ENCODE results near the gene ZDHHC14. TPM values are rescaled to one million over a fixed set of nuclear protein-coding genes. Genes with fewer than 3 reads are reported as not detected.

ZDHHC14 gene
- total RNA-seq, 4 donors from 2014 or later: 11.4 to 20.8 (median 15.6) TPM

GRCh38 chr6:157579467-157580031 lies 198.6 kb downstream of the ZDHHC14 start:
- Histone ChIP-seq H3K4me3 (no peak overlapping the region), H3K9me3 (peaks cover 0 to 12% (median 0%) of the 10 kb centered on the region in 4 donors), H3K27me3 (no peaks in the 10 kb centered on the region), H3K4me1 (no peaks in the 10 kb centered on the region), H3K27ac (no peak overlapping the region), H3K36me3 (no peaks in the 10 kb centered on the region)
- 54 to 55% methylated on average over 3 of the region's 3 CpGs for WGBS, 2 donors
- no peak for TF ChIP-seq EP300 (IDR thresholded peaks at IDR 0.05)
- no peak for TF ChIP-seq CTCF (IDR thresholded peaks at IDR 0.05)
- TF ChIP-seq POLR2A (IDR thresholded peaks at IDR 0.05): no peak
- no peak for DNase-seq (ENCODE audit: low spot score in 2 of 2)

- DNase-seq (ENCODE audit: low spot score in 2 of 2): no peak
- TF ChIP-seq CTCF (IDR thresholded peaks at IDR 0.05): no peak
- TF ChIP-seq EP300 (IDR thresholded peaks at IDR 0.05): no peak
- TF ChIP-seq POLR2A (IDR thresholded peaks at IDR 0.05): no peak
- H3K27ac ChIP-seq: no peak overlapping the region
- peaks cover 0 to under 1% (median 0%) of the 10 kb centered on the region in 4 donors for H3K9me3 ChIP-seq
- no peaks in the 10 kb centered on the region for H3K27me3 ChIP-seq
- no peaks in the 10 kb centered on the region for H3K36me3 ChIP-seq
- 79 to 95% methylated on average over 3 of the region's 3 CpGs for WGBS, 2 donors
- no peaks in the 10 kb centered on the region for H3K4me1 ChIP-seq
- H3K4me3 ChIP-seq: no peak overlapping the region
Measured at GRCh38 chr6:157584036-157584435, 203.0 kb downstream of the ZDHHC14 start.

- H3K27ac ChIP-seq: no peak overlapping the region
- no peak for TF ChIP-seq POLR2A (IDR thresholded peaks at IDR 0.05)
- no peak for TF ChIP-seq EP300 (IDR thresholded peaks at IDR 0.05)
- H3K4me1 ChIP-seq: no peaks in the 10 kb centered on the region
- no peak for DNase-seq (ENCODE audit: low spot score in 2 of 2)
- peaks cover 0 to 15% (median 0%) of the 10 kb centered on the region in 4 donors for H3K9me3 ChIP-seq
- H3K4me3 ChIP-seq: no peak overlapping the region
- WGBS, 2 donors: 93 to 98% methylated on average over 5 to 6 of the region's 6 CpGs
- H3K27me3 ChIP-seq: no peaks in the 10 kb centered on the region
- H3K36me3 ChIP-seq: no peaks in the 10 kb centered on the region
Measured at GRCh38 chr6:157585274-157586087, 204.5 kb downstream of the ZDHHC14 start.

- H3K36me3 ChIP-seq: no peaks in the 10 kb centered on the region
- no peak overlapping the region for H3K27ac ChIP-seq
- H3K4me3 ChIP-seq: no peak overlapping the region
- no peaks in the 10 kb centered on the region for H3K4me1 ChIP-seq
- H3K27me3 ChIP-seq: no peaks in the 10 kb centered on the region
- WGBS, 2 donors: 89 to 95% methylated on average over 5 of the region's 5 CpGs
- TF ChIP-seq EP300 (IDR thresholded peaks at IDR 0.05) (no peak), CTCF (IDR thresholded peaks at IDR 0.05) (no peak)
- DNase-seq (ENCODE audit: low spot score in 2 of 2): no peak
- peaks cover 0 to 19% (median 0%) of the 10 kb centered on the region in 4 donors for H3K9me3 ChIP-seq
Measured at GRCh38 chr6:157586088-157586414, 205.1 kb downstream of the ZDHHC14 start.

- no peak overlapping the region for H3K4me3 ChIP-seq
- no peak for DNase-seq (ENCODE audit: low spot score in 2 of 2)
- 91% methylated on average over 8 of the region's 8 CpGs for whole genome bisulfite sequencing, 2 donors
Measured at GRCh38 chr6:157586476-157587126, 205.6 kb downstream of the ZDHHC14 start.

More at GRCh38 chr6:157586476-157587126, 205.6 kb downstream of the ZDHHC14 start:
- Histone ChIP-seq H3K36me3 (no peaks in the 10 kb centered on the region), H3K27me3 (no peaks in the 10 kb centered on the region), H3K4me1 (no peaks in the 10 kb centered on the region), H3K9me3 (peaks cover 0 to 19% (median 0%) of the 10 kb centered on the region in 4 donors), H3K27ac (no peak overlapping the region)
- TF ChIP-seq POLR2A (IDR thresholded peaks at IDR 0.05): no peak
- TF ChIP-seq EP300 (IDR thresholded peaks at IDR 0.05): no peak
- TF ChIP-seq CTCF (IDR thresholded peaks at IDR 0.05): no peak
